K562 (cell line): ENCODE measurements around the gene QSOX2. TPM values are rescaled to one million over a fixed set of nuclear protein-coding genes. Genes with fewer than 3 reads are reported as not detected.
A peak's percentile ranks its signal among the peaks of the same experiment; 100 is the strongest.

ENCODE experiments used
- CBFA2T3 ChIP-seq: fragments of 450-650 bp; IDR thresholded peaks from 2 replicates; pipeline ENCODE4 v1.6.1; 2017
- CXXC5 ChIP-seq: fragments of 250-450 bp; sonication (Bioruptor Pico); IDR thresholded peaks from 2 replicates; pipeline ENCODE4 v1.8.0; 2022; ENCODE audit warnings: inconsistent platforms, mild to moderate bottlenecking, moderate library complexity
- DPF2 ChIP-seq: fragments of 450-650 bp; IDR thresholded peaks from 2 replicates; pipeline ENCODE4 v1.6.1; 2016
- EP300 ChIP-seq: IDR thresholded peaks from 2 replicates; pipeline ENCODE4 v1.6.1; 2012; ENCODE audit warnings: low read length, improper control_type of control experiment
- ESRRA ChIP-seq: fragments of 450-650 bp; IDR thresholded peaks from 2 replicates; pipeline ENCODE4 v1.6.1; 2014; ENCODE audit warnings: low read depth, mild to moderate bottlenecking, moderate library complexity, borderline replicate concordance
- ETV1 ChIP-seq: fragments of 450-650 bp; conservative IDR thresholded peaks from 2 replicates; pipeline ENCODE4 v1.6.1; 2016; ENCODE audit warnings: missing genetic modification characterization, control low read depth, low read depth, missing compliant biosample characterization
- FOXJ3 ChIP-seq: sonication (generic); formaldehyde crosslinking; IDR thresholded peaks from 2 replicates; pipeline ENCODE4 v1.4.0; 2020; ENCODE audit warnings: mild to moderate bottlenecking, missing genetic modification reagents
- GTF2F1 ChIP-seq: IDR thresholded peaks from 2 replicates; pipeline ENCODE4 v1.6.1; 2011; ENCODE audit warnings: low read depth, low read length, improper control_type of control experiment
- HIVEP1 ChIP-seq: fragments of 250-450 bp; sonication (Bioruptor Pico); IDR thresholded peaks from 2 replicates; pipeline ENCODE4 v1.4.0; 2020; ENCODE audit warnings: mild to moderate bottlenecking
- HMG20A ChIP-seq: fragments of 450-650 bp; formaldehyde crosslinking; conservative IDR thresholded peaks from 2 replicates; pipeline ENCODE4 v1.4.0; 2020; ENCODE audit warnings: mild to moderate bottlenecking, mixed read lengths
- HMG20B ChIP-seq: fragments of 250-450 bp; sonication (Bioruptor Pico); IDR thresholded peaks from 2 replicates; pipeline ENCODE4 v1.5.0; 2021; ENCODE audit warnings: mild to moderate bottlenecking
- JUND ChIP-seq, 2 experiments: IDR thresholded peaks; 2 replicates in 1 of 2; 3 replicates in 1 of 2; pipeline ENCODE4 v1.6.1; 2011; ENCODE audit warnings: borderline replicate concordance in 2 of 2, low read depth in 2 of 2, low read length in 2 of 2, improper control_type of control experiment in 1 of 2, missing biosample characterization in 1 of 2, missing genetic modification characterization in 1 of 2, missing genetic modification reagents in 1 of 2
- MAFG ChIP-seq: fragments of 450-650 bp; conservative IDR thresholded peaks from 2 replicates; pipeline ENCODE4 v1.6.1; 2016; ENCODE audit warnings: missing genetic modification characterization, missing compliant biosample characterization
- NUFIP1 ChIP-seq: fragments of 450-650 bp; IDR thresholded peaks from 2 replicates; pipeline ENCODE4 v1.6.1; 2018; ENCODE audit not compliant: partially characterized antibody
- PHF8 ChIP-seq: fragments of 200-600 bp; sonication (generic); IDR thresholded peaks from 2 replicates; pipeline ENCODE4 v1.6.1; 2012; ENCODE audit warnings: mixed run types, mild to moderate bottlenecking, inconsistent platforms, low read length, moderate library complexity, borderline replicate concordance
- PPARD ChIP-seq: fragments of 250-450 bp; sonication (Bioruptor Pico); IDR thresholded peaks from 2 replicates; pipeline ENCODE4 v1.8.0; 2022; ENCODE audit warnings: inconsistent platforms, mild to moderate bottlenecking, moderate library complexity
- SAFB ChIP-seq: fragments of 200-400 bp; formaldehyde crosslinking; IDR thresholded peaks from 2 replicates; pipeline ENCODE4 v1.6.1; 2017; ENCODE audit warnings: low read depth, low read length, borderline replicate concordance
- SLC30A9 ChIP-seq: fragments of 250-450 bp; sonication (Bioruptor Pico); IDR thresholded peaks from 2 replicates; pipeline ENCODE4 v1.8.0; 2022; ENCODE audit warnings: mild to moderate bottlenecking, moderate library complexity
- SNIP1 ChIP-seq: fragments of 450-650 bp; IDR thresholded peaks from 2 replicates; pipeline ENCODE4 v1.7.1; 2017; ENCODE audit warnings: low read depth, mild to moderate bottlenecking
- SRSF9 ChIP-seq: fragments of 200-400 bp; formaldehyde crosslinking; IDR thresholded peaks from 2 replicates; pipeline ENCODE4 v1.6.1; 2017; ENCODE audit warnings: low read depth, low read length, borderline replicate concordance
- TRIM24 ChIP-seq, 2 experiments: fragments of 450-650 bp; IDR thresholded peaks; 2 replicates each; pipeline ENCODE4 v1.6.1; 2016
- ZBTB1 ChIP-seq: sonication (generic); formaldehyde crosslinking; IDR thresholded peaks from 2 replicates; pipeline ENCODE4 v1.8.1; 2023; ENCODE audit warnings: missing genetic modification reagents, low read depth, mild to moderate bottlenecking, borderline replicate concordance
- ZNF175 ChIP-seq: fragments of 200-800 bp; sonication (Bioruptor generic); IDR thresholded peaks from 2 replicates; pipeline ENCODE4 v1.6.1; 2016; ENCODE audit warnings: low read depth, mild to moderate bottlenecking, missing genetic modification characterization, missing compliant biosample characterization
- ZNF316 ChIP-seq: fragments of 450-650 bp; IDR thresholded peaks from 2 replicates; pipeline ENCODE4 v1.6.1; 2016
- ZNF436 ChIP-seq: fragments of 250-450, 450-650 bp; sonication (Bioruptor Pico); formaldehyde crosslinking; IDR thresholded peaks from 2 replicates; pipeline ENCODE4 v1.7.0; 2020; ENCODE audit warnings: mild to moderate bottlenecking
- ZNF561 ChIP-seq: fragments of 450-650 bp; formaldehyde crosslinking; conservative IDR thresholded peaks from 2 replicates; pipeline ENCODE4 v1.4.0; 2020; ENCODE audit warnings: mild to moderate bottlenecking, moderate library complexity
- ZNF586 ChIP-seq: fragments of 450-650 bp; formaldehyde crosslinking; conservative IDR thresholded peaks from 2 replicates; pipeline ENCODE4 v1.4.0; 2020; ENCODE audit warnings: mild to moderate bottlenecking, moderate library complexity
- ZNF780A ChIP-seq: fragments of 250-450 bp; sonication (Bioruptor Pico); IDR thresholded peaks from 2 replicates; pipeline ENCODE4 v1.5.0; 2021; ENCODE audit warnings: mild to moderate bottlenecking
- ZZZ3 ChIP-seq: fragments of 450-650 bp; IDR thresholded peaks from 2 replicates; pipeline ENCODE4 v1.6.1; 2016; ENCODE audit warnings: antibody characterized with exemption, mild to moderate bottlenecking, moderate library complexity
- polyA plus RNA-seq, 8 experiments: library from polyadenylated mRNA; depleted of rRNA in 4 of 8; stranded (reverse) in 5 of 8; unstranded in 3 of 8; fragments of >200 nt; fragmentation: Nextera tagmentation in 2 of 8; fragmentation: Illumina TruSeq in 1 of 8; extraction: Ambion mirVana in 2 of 8; extraction: Trizol in 1 of 8; gene quantifications; 2 replicates each; pipeline versions ENCODE4 v1.2.1 to v1.2.3, GENCODE V29; 2011 to 2014; ENCODE audit warnings: inconsistent platforms in 1 of 8, missing spikeins in 1 of 8
- total RNA-seq, 7 experiments: library from RNA; depleted of rRNA in 6 of 7; stranded (reverse); fragments of >200 nt in 6 of 7; fragmentation: Illumina TruSeq in 2 of 7; extraction: Trizol in 2 of 7; gene quantifications; 2 replicates each; pipeline versions ENCODE4 v1.2.1 to v1.2.3, GENCODE V29; 2011 to 2021; ENCODE audit warnings: low replicate concordance in 1 of 7
- TF ChIP-seq, protein P1 (sequence below): fragments of 250-450 bp; sonication (Bioruptor Pico); IDR thresholded peaks from 2 replicates; pipeline ENCODE4 v1.6.1; 2021; ENCODE audit warnings: mild to moderate bottlenecking
- TF ChIP-seq, protein P2 (sequence below): sonication (generic); formaldehyde crosslinking; IDR thresholded peaks from 2 replicates; pipeline ENCODE4 v1.8.0; 2023; ENCODE audit warnings: mild to moderate bottlenecking, missing genetic modification reagents

Gene QSOX2
- total and polyA plus RNA-seq, 9 of the 15 experiments (the other 6 are each of a cell fraction or from before 2014, with no cell fraction given) = 0.51 to 23.7 (median 12.7) TPM

DNA sequence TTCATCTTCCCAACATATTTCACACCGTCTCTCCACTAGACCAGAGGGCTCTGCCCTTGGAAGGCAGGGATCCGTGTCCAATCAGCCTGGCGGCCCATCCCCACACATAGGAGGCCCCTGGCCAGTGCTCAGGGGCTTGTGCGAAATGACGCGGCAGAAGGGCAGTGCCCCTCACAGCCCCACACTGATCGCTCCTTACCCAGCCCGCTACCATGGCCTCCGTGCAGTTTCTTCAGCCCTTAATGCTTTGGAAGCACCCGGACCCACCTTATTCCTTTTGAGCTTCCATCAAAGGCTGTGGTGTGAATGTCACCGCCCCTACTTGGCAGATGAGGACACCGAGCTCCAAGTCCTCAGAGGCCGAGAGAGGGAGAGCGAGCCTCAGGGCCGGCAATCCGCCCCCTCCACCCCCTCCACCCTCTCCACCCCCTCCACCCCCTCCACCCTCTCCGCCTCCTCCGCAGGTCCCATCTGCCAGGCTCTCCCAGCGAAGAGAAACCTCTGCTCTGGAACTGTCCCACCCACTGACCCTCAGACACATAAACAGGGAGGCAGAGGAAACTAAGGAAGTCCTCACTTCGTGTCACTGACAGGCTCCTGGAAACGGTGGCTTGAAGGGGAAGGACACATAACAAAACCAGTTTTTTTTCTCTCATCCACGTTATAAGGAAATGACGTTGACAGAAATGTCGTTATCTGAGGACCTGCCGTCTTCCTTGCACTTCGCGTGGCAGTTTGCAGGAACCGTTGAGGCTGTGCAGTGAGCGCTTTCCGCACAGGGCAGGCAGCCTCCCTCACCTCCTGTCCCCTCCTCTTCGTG, 13.9 kb downstream of the QSOX2 start (continued):
- TF ChIP-seq NUFIP1 (no peak), FOXJ3 (CRISPR knock-in tag) (no peak), HMG20B (CRISPR knock-in tag) (no peak), SLC30A9 (CRISPR knock-in tag) (no peak), SRSF9 (no peak), CBFA2T3 (0 out of 2 replicates have a peak, but pooled peaks have one; percentile 28), HIVEP1 (CRISPR knock-in tag) (no peak), MAFG (tag) (no peak; the same call in 1 of the 2 replicates), ETV1 (tag) (peak; percentile 32), CXXC5 (CRISPR knock-in tag) (peak; percentile 52; the same call in 1 of the 2 replicates), ZZZ3 (no peak), ZNF561 (CRISPR knock-in tag) (no peak), ZNF175 (CRISPR knock-in tag) (no peak), DPF2 (peak; percentile 40; the same call in 1 of the 2 replicates), ZBTB1 (no peak), ZNF586 (no peak), ZNF780A (CRISPR knock-in tag) (no peak), ZNF436 (CRISPR knock-in tag) (no peak), GTF2F1 (no peak), SAFB (no peak), PPARD (CRISPR knock-in tag) (no peak), PHF8 (no peak), SNIP1 (no peak), JUND (IDR thresholded peaks at IDR 0.05; ENCODE audit: borderline replicate concordance, low read depth, low read length) (no peak), JUND (tag; IDR thresholded peaks at IDR 0.05; ENCODE audit: borderline replicate concordance, low read depth, low read length) (0 out of 3 replicates have a peak, but pooled peaks have one; percentile 23), ZNF316 (0 out of 2 replicates have a peak, but pooled peaks have one; percentile 3), EP300 (peak; percentile 48), ESRRA (peak; percentile 62), HMG20A (CRISPR knock-in tag) (no peak), TRIM24 (IDR thresholded peaks at IDR 0.05) (no peak)
- TF ChIP-seq, protein P1, sequence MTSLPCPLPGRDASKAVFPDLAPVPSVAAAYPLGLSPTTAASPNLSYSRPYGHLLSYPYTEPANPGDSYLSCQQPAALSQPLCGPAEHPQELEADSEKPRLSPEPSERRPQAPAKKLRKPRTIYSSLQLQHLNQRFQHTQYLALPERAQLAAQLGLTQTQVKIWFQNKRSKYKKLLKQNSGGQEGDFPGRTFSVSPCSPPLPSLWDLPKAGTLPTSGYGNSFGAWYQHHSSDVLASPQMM = no peak
- TF ChIP-seq, protein P2, sequence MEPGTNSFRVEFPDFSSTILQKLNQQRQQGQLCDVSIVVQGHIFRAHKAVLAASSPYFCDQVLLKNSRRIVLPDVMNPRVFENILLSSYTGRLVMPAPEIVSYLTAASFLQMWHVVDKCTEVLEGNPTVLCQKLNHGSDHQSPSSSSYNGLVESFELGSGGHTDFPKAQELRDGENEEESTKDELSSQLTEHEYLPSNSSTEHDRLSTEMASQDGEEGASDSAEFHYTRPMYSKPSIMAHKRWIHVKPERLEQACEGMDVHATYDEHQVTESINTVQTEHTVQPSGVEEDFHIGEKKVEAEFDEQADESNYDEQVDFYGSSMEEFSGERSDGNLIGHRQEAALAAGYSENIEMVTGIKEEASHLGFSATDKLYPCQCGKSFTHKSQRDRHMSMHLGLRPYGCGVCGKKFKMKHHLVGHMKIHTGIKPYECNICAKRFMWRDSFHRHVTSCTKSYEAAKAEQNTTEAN (CRISPR knock-in tag) = no peak
